Measurements from ENCODE around the gene IRX5.

DNA sequence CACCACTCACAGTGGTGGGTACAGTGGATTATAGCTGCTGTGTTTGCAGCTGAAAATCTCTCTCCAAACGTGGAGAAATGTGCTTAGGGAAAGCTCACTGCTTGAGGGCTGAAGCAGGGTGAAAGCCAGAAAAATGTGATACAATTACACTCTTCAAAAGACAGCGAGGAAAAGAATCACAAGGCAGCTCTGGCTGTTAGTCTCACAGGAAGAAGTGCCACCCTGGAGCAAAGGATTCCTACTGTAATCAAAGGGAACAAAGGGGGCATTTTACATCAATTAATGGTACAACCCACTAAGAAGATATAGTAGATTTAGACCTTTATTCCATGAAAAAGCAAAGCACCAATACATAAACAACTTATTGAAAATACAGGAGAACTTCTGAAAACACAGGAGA is 48.1 kb upstream of the IRX5 start:
- TF ChIP-seq, protein P1, sequence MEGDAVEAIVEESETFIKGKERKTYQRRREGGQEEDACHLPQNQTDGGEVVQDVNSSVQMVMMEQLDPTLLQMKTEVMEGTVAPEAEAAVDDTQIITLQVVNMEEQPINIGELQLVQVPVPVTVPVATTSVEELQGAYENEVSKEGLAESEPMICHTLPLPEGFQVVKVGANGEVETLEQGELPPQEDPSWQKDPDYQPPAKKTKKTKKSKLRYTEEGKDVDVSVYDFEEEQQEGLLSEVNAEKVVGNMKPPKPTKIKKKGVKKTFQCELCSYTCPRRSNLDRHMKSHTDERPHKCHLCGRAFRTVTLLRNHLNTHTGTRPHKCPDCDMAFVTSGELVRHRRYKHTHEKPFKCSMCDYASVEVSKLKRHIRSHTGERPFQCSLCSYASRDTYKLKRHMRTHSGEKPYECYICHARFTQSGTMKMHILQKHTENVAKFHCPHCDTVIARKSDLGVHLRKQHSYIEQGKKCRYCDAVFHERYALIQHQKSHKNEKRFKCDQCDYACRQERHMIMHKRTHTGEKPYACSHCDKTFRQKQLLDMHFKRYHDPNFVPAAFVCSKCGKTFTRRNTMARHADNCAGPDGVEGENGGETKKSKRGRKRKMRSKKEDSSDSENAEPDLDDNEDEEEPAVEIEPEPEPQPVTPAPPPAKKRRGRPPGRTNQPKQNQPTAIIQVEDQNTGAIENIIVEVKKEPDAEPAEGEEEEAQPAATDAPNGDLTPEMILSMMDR (conservative IDR thresholded peaks at IDR 0.05 in 1 of 2, IDR thresholded peaks at IDR 0.05 in 1 of 2; ENCODE audit: low read depth in 1 of 2, low read length in 2 of 2) = no peak
- no peak for TF ChIP-seq EZH2 (IDR thresholded peaks at IDR 0.05; ENCODE audit: low read length, missing control alignments)
